Measurements from ENCODE around the gene TCTN1.
"Not testable (repeated sequence)": the region's sequence is repeated elsewhere in the genome, so short reads cannot be mapped to it uniquely, and the experiment has no call there.

The TCTN1 gene

GRCh38 chr12:110638796-110639195 is 24.9 kb downstream of the TCTN1 start:
- DNase-seq (ENCODE audit: low read depth, low spot score): no peak

- DNase-seq (ENCODE audit: low read depth, low spot score): no peak
Measured at GRCh38 chr12:110639336-110640141, 25.6 kb downstream of the TCTN1 start.

- DNase-seq (ENCODE audit: low read depth, low spot score): no peak
Measured at GRCh38 chr12:110640275-110641025, 26.5 kb downstream of the TCTN1 start.

GRCh38 chr12:110641521-110641920 is 27.6 kb downstream of the TCTN1 start:
- DNase-seq (ENCODE audit: low read depth, low spot score): no peak

- DNase-seq (ENCODE audit: low read depth, low spot score): no peak
Measured at GRCh38 chr12:110647631-110648040, 33.7 kb downstream of the TCTN1 start.

GRCh38 chr12:110649341-110649847 is 35.5 kb downstream of the TCTN1 start:
- DNase-seq (ENCODE audit: low read depth, low spot score): no peak

- DNase-seq (ENCODE audit: low read depth, low spot score): not testable (repeated sequence)
Measured at GRCh38 chr12:110654238-110654637, 40.3 kb downstream of the TCTN1 start.

GRCh38 chr12:110656071-110656655 is 42.2 kb downstream of the TCTN1 start:
- no peak for DNase-seq (ENCODE audit: low read depth, low spot score)

- DNase-seq (ENCODE audit: low read depth, low spot score): no peak
Measured at GRCh38 chr12:110657747-110658146, 43.8 kb downstream of the TCTN1 start.

- DNase-seq (ENCODE audit: low read depth, low spot score): no peak
Measured at GRCh38 chr12:110658242-110658641, 44.3 kb downstream of the TCTN1 start.

- DNase-seq (ENCODE audit: low read depth, low spot score): no peak
Measured at GRCh38 chr12:110658878-110659277, 44.9 kb downstream of the TCTN1 start.

GRCh38 chr12:110661337-110661972 is 47.5 kb downstream of the TCTN1 start:
- no peak for DNase-seq (ENCODE audit: low read depth, low spot score)

GRCh38 chr12:110666892-110667291 is 53.0 kb downstream of the TCTN1 start:
- no peak for DNase-seq (ENCODE audit: low read depth, low spot score)

- DNase-seq (ENCODE audit: low read depth, low spot score): no peak
Measured at GRCh38 chr12:110667671-110668070, 53.7 kb downstream of the TCTN1 start.

GRCh38 chr12:110668480-110669192 is 54.7 kb downstream of the TCTN1 start:
- no peak for DNase-seq (ENCODE audit: low read depth, low spot score)

- no peak for DNase-seq (ENCODE audit: low read depth, low spot score)
Measured at GRCh38 chr12:110669193-110669502, 55.2 kb downstream of the TCTN1 start.

GRCh38 chr12:110670161-110670701 is 56.3 kb downstream of the TCTN1 start:
- no peak for DNase-seq (ENCODE audit: low read depth, low spot score)

- DNase-seq (ENCODE audit: low read depth, low spot score): no peak
Measured at GRCh38 chr12:110676171-110676570, 62.2 kb downstream of the TCTN1 start.

GRCh38 chr12:110677206-110677911 is 63.4 kb downstream of the TCTN1 start:
- DNase-seq (ENCODE audit: low read depth, low spot score): no peak

- no peak for DNase-seq (ENCODE audit: low read depth, low spot score)
Measured at GRCh38 chr12:110677982-110678381, 64.1 kb downstream of the TCTN1 start.

Data from iPS DF 19.7 (cell line).